ENCODE data around the gene ASB15.
"Not testable (repeated sequence)": the region's sequence is repeated elsewhere in the genome, so short reads cannot be mapped to it uniquely, and the experiment has no call there.

The ASB15 gene

GRCh38 chr7:123612024-123612423 is 10.4 kb downstream of the ASB15 start:
- Mint-ChIP-seq H3K4me1 (no peaks in the 10 kb centered on the region), H3K27me3 (no peaks in the 10 kb centered on the region), H3K27ac (no peak overlapping the region), H3K4me3 (no peak overlapping the region), H3K9me3 (no peaks in the 10 kb centered on the region), H3K36me3 (no peaks in the 10 kb centered on the region)
- ATAC-seq: no peak

GRCh38 chr7:123615344-123615743 is 13.7 kb downstream of the ASB15 start:
- Mint-ChIP-seq H3K27ac (no peak overlapping the region), H3K4me3 (no peak overlapping the region), H3K9me3 (no peaks in the 10 kb centered on the region), H3K4me1 (no peaks in the 10 kb centered on the region), H3K27me3 (peaks cover 21% of the 10 kb centered on the region), H3K36me3 (no peaks in the 10 kb centered on the region)
- ATAC-seq: no peak

DNA sequence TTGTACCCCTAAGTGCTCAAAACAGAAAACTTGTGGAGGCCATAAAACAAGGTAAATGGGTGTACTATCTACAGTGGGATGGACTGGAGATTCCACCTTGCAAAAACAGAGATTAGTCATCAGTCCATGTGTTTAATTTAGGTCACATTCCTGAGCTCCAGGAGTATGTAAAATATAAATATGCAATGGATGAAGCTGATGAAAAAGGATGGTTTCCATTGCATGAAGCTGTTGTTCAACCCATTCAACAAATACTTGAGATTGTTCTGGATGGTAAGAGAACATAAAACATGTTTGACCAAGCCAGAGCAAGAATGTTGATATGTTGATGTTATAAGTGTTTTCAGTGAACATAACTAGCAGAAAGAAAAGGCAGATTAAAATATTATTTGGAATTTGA is 14.6 kb downstream of the ASB15 start:
- Mint-ChIP-seq H3K27me3 (peaks cover 21% of the 10 kb centered on the region), H3K4me1 (no peaks in the 10 kb centered on the region), H3K27ac (no peak overlapping the region), H3K36me3 (no peaks in the 10 kb centered on the region), H3K4me3 (no peak overlapping the region), H3K9me3 (no peaks in the 10 kb centered on the region)
- ATAC-seq: no peak

DNA sequence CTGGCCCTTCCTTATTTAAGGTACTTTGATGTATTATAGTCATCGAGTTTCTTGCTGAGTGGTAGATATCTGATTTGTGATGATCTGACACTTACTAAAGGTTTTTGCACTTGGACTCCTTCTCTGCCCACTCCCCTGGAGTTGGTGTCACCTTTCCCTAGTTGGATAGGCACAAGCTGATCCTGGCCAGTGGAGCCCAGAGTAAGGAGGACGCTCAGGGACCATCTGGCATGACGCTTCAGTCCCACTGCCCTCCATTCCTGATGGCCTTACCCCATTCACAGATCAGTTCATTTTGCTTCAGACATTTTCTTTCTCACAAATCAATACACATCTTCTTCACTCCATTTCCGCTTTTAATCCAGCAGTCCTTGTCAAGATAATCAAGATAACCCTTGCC is 20.1 kb downstream of the ASB15 start:
- Mint-ChIP-seq H3K27ac (no peak overlapping the region), H3K4me1 (no peaks in the 10 kb centered on the region), H3K27me3 (peaks cover 28% of the 10 kb centered on the region), H3K9me3 (no peaks in the 10 kb centered on the region), H3K36me3 (no peaks in the 10 kb centered on the region), H3K4me3 (no peak overlapping the region)
- ATAC-seq: no peak

- H3K36me3 Mint-ChIP-seq: no peaks in the 10 kb centered on the region
- no peak overlapping the region for H3K4me3 Mint-ChIP-seq
- ATAC-seq: no peak
- H3K4me1 Mint-ChIP-seq: no peaks in the 10 kb centered on the region
- H3K9me3 Mint-ChIP-seq: no peaks in the 10 kb centered on the region
- no peak overlapping the region for H3K27ac Mint-ChIP-seq
- peaks cover 26% of the 10 kb centered on the region for H3K27me3 Mint-ChIP-seq
These were observed 21.2 kb downstream of the ASB15 start for GRCh38 chr7:123622660-123623386.

DNA sequence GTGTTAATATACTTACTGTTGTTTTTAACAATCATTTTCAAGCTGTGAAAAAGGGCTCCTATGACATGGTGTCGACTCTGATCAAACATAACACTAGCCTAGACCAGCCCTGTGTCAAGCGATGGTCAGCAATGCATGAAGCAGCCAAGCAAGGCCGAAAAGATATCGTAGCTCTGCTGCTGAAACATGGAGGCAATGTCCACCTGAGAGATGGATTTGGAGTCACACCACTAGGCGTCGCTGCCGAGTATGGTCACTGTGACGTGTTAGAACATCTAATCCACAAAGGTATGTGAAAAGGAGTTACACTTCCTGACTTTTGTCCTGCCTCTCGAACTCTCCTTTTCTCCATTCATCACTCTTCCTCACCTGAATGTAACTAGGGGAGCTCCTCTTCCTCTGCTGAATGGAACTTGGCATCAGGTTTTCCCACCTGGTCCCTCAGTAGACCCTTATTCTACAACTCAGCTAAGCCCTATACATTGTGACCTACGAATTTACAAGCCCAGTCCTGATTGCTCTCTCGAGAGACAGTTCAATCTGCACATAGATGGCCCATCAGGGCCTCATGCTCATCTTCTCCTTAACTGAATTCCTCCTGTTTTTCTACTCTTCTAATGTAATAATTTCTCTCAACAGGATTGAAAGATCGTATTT is 23.0 kb downstream of the ASB15 start:
- no peaks in the 10 kb centered on the region for H3K4me1 Mint-ChIP-seq
- no peak overlapping the region for H3K27ac Mint-ChIP-seq
- H3K9me3 Mint-ChIP-seq: no peaks in the 10 kb centered on the region
- ATAC-seq: no peak
- peaks cover 11% of the 10 kb centered on the region for H3K27me3 Mint-ChIP-seq
- H3K36me3 Mint-ChIP-seq: no peaks in the 10 kb centered on the region
- no peak overlapping the region for H3K4me3 Mint-ChIP-seq

- H3K27ac Mint-ChIP-seq: no peak overlapping the region
- H3K4me1 Mint-ChIP-seq: no peaks in the 10 kb centered on the region
- no peaks in the 10 kb centered on the region for H3K9me3 Mint-ChIP-seq
- no peak for ATAC-seq
- peaks cover 8% of the 10 kb centered on the region for H3K27me3 Mint-ChIP-seq
- no peaks in the 10 kb centered on the region for H3K36me3 Mint-ChIP-seq
- H3K4me3 Mint-ChIP-seq: no peak overlapping the region
These were observed 23.6 kb downstream of the ASB15 start for GRCh38 chr7:123625254-123625653.

- Mint-ChIP-seq H3K27me3 (peaks cover 15% of the 10 kb centered on the region), H3K4me3 (no peak overlapping the region), H3K9me3 (no peaks in the 10 kb centered on the region), H3K4me1 (no peaks in the 10 kb centered on the region), H3K27ac (no peak overlapping the region), H3K36me3 (no peaks in the 10 kb centered on the region)
- ATAC-seq: no peak
These were observed 26.2 kb downstream of the ASB15 start for GRCh38 chr7:123627851-123628250.

- H3K27me3 Mint-ChIP-seq: peaks cover 8% of the 10 kb centered on the region
- no peak overlapping the region for H3K4me3 Mint-ChIP-seq
- no peak overlapping the region for H3K27ac Mint-ChIP-seq
- no peaks in the 10 kb centered on the region for H3K4me1 Mint-ChIP-seq
- H3K9me3 Mint-ChIP-seq: no peaks in the 10 kb centered on the region
- no peaks in the 10 kb centered on the region for H3K36me3 Mint-ChIP-seq
- ATAC-seq: no peak
These were observed 27.2 kb downstream of the ASB15 start for GRCh38 chr7:123628829-123629228.

DNA sequence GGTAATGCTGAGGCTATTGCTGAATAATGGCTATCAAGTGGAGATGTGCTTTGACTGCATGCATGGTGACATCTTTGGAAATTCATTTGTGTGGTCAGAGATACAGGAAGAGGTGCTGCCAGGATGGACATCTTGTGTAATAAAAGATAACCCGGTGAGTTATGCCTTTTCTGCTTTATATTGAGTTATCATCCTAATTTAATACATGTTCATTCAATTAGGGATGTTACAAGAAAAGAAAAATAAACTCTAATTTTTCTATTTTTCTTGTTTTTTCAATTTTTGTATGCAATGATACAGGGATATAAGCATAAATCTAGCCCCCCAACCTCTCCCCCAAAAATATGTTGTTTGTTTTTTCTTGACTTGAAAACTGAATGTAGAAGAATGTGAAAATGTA is 27.7 kb downstream of the ASB15 start:
- Mint-ChIP-seq H3K27ac (no peak overlapping the region), H3K4me3 (no peak overlapping the region), H3K9me3 (no peaks in the 10 kb centered on the region), H3K27me3 (peaks cover 8% of the 10 kb centered on the region), H3K4me1 (no peaks in the 10 kb centered on the region), H3K36me3 (no peaks in the 10 kb centered on the region)
- no peak for ATAC-seq

- no peak overlapping the region for H3K4me3 Mint-ChIP-seq
- no peaks in the 10 kb centered on the region for H3K9me3 Mint-ChIP-seq
- no peaks in the 10 kb centered on the region for H3K4me1 Mint-ChIP-seq
- H3K27ac Mint-ChIP-seq: no peak overlapping the region
- H3K27me3 Mint-ChIP-seq: peaks cover 17% of the 10 kb centered on the region
- no peak for ATAC-seq
- no peaks in the 10 kb centered on the region for H3K36me3 Mint-ChIP-seq
These were observed 31.2 kb downstream of the ASB15 start for GRCh38 chr7:123632808-123633207.

DNA sequence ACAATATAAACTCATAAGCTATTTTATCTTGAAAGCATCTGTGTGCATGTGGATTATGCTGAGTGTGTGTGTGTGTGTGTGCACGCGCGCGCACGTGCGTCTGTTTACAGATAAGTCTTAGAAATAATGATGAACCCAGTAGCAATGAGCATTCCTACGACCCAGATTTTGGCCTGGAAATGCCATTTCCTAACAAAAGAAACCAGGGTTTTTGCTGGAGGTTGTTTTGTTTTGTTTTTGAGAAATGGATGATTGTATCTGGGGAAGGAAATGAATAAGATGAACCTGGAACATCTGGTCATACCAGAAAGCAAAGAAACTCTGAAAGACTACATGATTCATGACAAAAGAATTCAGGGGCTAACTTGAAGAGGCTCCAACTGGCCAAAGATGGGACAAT is 31.9 kb downstream of the ASB15 start:
- no peaks in the 10 kb centered on the region for H3K36me3 Mint-ChIP-seq
- H3K4me1 Mint-ChIP-seq: no peaks in the 10 kb centered on the region
- peaks cover 25% of the 10 kb centered on the region for H3K27me3 Mint-ChIP-seq
- ATAC-seq: no peak
- H3K4me3 Mint-ChIP-seq: no peak overlapping the region
- H3K27ac Mint-ChIP-seq: no peak overlapping the region
- no peaks in the 10 kb centered on the region for H3K9me3 Mint-ChIP-seq

DNA sequence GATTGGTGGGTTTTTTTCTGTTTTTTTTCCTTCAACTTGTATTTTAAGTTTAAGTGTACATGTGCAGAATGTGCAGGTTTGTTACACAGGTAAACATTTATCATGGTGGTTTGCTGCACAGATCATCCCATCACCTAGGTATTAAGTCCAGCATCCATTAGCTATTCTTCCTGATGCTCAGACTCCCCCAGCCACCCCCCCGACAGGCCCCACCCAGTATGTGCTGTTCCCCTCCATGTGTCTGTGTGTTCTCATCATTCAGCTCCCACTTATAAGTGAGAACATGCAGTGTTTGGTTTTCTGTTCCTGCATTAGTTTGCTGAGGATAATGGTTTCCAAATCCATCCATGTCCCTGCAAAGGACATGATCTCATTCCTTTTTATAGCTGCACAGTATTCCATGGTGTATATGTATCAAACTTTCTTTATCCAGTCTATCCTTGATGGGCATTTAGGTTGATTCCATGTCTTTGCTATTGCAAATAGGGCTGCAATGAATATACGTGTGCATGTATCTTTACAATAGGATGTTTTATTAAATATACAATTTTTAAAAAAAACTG is 32.5 kb downstream of the ASB15 start:
- H3K27me3 Mint-ChIP-seq: peaks cover 29% of the 10 kb centered on the region
- not testable (repeated sequence) for H3K27ac Mint-ChIP-seq, H3K4me1 Mint-ChIP-seq, ATAC-seq, H3K4me3 Mint-ChIP-seq, H3K36me3 Mint-ChIP-seq, H3K9me3 Mint-ChIP-seq

GRCh38 chr7:123635551-123636359 is 34.1 kb downstream of the ASB15 start:
- Mint-ChIP-seq H3K4me3 (no peak overlapping the region), H3K27me3 (peaks cover 38% of the 10 kb centered on the region), H3K4me1 (no peaks in the 10 kb centered on the region), H3K36me3 (no peaks in the 10 kb centered on the region), H3K9me3 (peaks cover 2% of the 10 kb centered on the region), H3K27ac (no peak overlapping the region)
- ATAC-seq: peak; percentile 57

- Mint-ChIP-seq H3K36me3 (no peaks in the 10 kb centered on the region), H3K27me3 (peaks cover 35% of the 10 kb centered on the region), H3K27ac (no peak overlapping the region), H3K4me1 (no peaks in the 10 kb centered on the region), H3K9me3 (peaks cover 2% of the 10 kb centered on the region), H3K4me3 (no peak overlapping the region)
- no peak for ATAC-seq
These were observed 35.6 kb downstream of the ASB15 start for GRCh38 chr7:123637203-123637602.
